ENCODE results near the gene P4HA2.

The P4HA2 gene

GRCh38 chr5:132264546-132265335 lies 37.1 kb upstream of the P4HA2 start:
- no peak for DNase-seq (ENCODE audit: low read depth in 3 of 3)

GRCh38 chr5:132263548-132264261 lies 36.1 kb upstream of the P4HA2 start:
- no peak for DNase-seq (ENCODE audit: low read depth in 3 of 3)

- no peak for DNase-seq (ENCODE audit: low read depth in 3 of 3)
Measured at GRCh38 chr5:132262882-132263547, 35.4 kb upstream of the P4HA2 start.

DNA sequence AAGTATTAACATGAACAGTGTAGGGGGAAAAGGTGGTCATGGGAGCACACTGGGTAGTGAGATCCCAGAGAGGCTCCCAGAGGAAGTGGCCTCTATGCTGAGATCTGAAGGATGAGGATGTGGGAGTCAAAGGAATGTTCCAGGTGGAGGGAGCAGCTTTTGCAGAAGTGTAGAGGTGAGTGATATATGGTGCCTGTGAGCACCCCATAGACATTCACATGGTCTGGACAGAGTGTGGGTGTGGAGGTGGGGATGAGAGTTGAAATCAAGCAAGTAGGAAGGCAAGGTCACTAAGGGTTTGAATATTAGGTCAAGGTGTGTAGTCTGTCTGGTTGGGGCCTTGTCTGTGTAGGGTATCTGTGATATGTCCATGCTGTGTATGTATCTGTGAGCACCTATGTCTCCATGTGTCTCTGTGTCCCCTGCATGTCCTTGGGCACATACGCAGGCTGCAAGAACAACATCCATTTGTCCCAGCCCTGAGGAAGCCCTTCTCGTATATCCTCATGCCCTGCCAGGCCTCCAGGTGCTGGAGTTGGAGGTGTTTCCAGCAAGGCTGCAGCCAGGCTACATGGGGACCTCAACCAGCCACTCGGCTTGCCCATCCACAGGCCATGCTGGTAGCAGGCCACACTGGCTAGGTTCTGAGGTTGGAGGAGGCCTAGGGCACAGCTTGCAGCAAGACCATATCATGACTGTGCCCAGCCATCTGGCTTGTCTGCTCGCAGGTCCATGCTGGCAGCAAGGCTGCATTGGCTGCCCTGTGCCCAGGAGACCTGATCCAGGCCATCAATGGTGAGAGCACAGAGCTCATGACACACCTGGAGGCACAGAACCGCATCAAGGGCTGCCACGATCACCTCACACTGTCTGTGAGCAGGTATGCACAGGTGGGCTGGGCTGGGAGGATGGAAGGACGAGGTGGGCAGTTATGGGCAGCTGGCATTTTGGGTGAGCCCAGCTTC lies 34.5 kb upstream of the P4HA2 start:
- no peak for DNase-seq (ENCODE audit: low read depth in 3 of 3)

- DNase-seq (ENCODE audit: low read depth in 3 of 3), result peak in 2 of 3 experiments; percentile 27 to 31
Measured at GRCh38 chr5:132260714-132261551, 33.3 kb upstream of the P4HA2 start.

- DNase-seq (ENCODE audit: low read depth in 3 of 3), result no peak
Measured at GRCh38 chr5:132260051-132260450, 32.4 kb upstream of the P4HA2 start.

- no peak for DNase-seq (ENCODE audit: low read depth in 3 of 3)
Measured at GRCh38 chr5:132259069-132259851, 31.6 kb upstream of the P4HA2 start.

DNA sequence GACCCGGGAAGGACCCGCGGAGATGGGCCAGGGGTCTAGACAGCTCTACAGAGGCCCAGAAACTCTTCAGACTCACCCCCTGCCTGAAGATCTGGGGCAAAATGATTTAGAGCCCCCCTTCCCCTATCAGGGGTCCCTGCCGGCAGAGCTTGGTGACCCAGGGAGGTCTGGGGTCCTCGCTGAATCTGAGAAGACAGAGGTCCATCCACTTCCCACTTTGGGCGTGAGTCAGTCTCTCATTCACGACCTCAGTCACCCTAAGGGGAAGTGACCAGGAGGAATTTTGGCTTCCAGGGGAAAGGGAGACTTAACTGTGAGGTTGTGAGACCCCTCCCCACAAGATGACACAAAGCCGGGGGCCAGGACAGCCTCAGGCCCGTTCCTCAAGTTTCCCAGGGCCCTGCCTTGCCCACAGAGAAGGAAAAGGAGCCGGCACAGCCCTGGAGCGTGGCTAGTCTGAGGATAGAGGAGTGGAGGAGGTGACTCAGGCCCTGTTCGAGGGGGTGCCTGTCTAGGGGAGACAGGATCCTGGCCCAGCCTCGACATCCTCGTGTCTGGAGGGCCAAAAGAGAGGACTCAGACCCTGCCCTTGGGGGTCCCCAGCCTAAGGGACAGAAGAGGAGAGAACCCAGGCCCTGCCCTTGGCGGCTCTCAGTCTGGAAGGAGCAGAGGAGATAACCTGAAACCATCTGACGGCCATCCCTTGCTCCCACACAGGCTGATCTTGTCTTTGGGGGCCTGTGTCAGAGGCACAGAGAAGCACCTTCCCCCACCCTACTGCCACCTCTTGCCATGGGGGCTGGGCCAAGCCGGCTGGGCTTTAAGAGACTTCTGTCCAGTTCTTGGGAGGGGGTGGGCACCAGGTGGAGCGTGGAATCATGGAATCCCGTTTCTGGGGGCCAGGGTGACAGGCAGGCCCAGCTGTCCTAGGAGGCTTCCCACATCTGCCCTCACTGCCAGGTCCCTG lies 30.7 kb upstream of the P4HA2 start:
- DNase-seq (ENCODE audit: low read depth in 3 of 3), result no peak

- DNase-seq (ENCODE audit: low read depth in 3 of 3), result no peak
Measured at GRCh38 chr5:132257131-132258101, 29.8 kb upstream of the P4HA2 start, which contains the start of gene PDLIM4. PDLIM4 (plus strand) TSS chr5:132257696; CDS start chr5:132257735, 39 bp downstream.

DNA sequence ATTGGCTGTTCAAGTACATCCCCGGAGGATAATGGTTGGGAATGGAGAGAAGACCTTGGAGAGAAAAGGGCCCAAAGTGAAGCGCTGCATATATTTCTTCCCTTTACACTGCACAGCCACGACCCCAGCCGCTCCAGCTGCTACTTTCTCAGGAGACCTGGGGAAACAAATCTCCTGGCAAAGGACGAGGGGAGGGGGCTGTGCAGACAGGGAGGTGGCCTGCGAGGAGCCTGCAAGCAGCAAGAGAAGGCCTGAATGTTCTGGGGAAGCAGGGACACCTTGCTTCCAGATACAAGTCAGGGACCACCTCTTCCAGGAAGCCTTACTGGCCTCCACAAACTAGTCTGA lies 29.1 kb upstream of the P4HA2 start:
- no peak for DNase-seq (ENCODE audit: low read depth in 3 of 3)

GRCh38 chr5:132256086-132256782 lies 28.6 kb upstream of the P4HA2 start:
- no peak for DNase-seq (ENCODE audit: low read depth in 3 of 3)

DNA sequence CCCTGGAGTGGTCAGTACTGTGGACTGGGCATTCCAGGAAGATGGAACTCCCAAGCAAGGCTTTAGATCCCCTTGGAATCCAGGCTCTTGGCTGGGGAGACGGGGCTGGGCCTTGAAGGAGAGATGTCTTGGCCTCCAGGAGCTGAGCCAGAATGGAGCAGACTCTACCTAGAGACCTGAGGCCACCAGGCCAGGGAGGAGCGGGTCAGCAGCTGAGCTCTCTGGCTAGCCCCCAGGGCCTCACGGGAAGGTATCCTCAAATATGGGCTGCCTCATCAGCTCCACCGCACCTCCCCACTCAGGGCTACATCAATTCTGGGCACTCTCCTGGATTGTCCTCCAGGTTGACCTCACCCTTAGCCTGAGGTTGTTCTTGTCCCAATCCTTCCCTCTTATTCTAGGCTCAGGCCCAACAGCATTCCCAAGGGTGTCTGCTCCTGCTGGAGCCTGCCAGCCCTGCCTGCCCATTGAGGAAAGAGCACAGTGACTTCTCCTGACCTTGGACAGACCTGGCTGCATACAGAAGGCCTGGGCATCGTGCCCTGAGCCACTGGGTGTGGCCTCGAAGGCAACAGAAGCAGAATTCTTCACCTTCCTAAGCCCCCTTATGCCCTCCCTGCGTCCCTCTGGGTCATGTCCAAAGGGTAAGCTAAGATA lies 26.8 kb upstream of the P4HA2 start:
- no peak for DNase-seq (ENCODE audit: low read depth in 3 of 3)

- DNase-seq (ENCODE audit: low read depth in 3 of 3), result no peak
Measured at GRCh38 chr5:132253452-132254320, 26.0 kb upstream of the P4HA2 start.

DNA sequence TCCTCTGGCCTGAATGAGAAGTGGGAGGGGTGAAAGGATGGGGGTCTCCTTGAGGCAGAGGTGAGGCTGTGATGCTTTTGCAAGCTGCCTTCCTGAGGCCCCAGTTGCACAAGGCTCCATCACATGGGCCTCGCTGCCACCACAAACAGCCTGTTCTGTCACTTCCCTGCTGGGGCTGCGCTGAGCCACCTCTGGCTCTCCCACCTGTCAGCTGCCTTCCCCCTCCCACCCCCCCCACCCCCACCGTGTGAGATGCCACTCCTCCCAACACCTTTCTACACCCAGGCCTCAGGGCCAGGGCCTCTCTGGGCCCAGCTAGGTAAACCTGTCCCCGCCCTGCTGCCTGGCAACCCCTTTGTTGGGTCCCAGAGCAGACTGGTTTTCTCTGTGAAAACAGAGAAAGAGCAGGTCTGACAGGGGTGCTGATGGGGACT lies 25.4 kb upstream of the P4HA2 start:
- no peak for DNase-seq (ENCODE audit: low read depth in 3 of 3)

GRCh38 chr5:132251220-132251725 lies 23.6 kb upstream of the P4HA2 start:
- DNase-seq (ENCODE audit: low read depth in 3 of 3), result no peak
